Measurements from ENCODE around the gene ZNF490.

DNA sequence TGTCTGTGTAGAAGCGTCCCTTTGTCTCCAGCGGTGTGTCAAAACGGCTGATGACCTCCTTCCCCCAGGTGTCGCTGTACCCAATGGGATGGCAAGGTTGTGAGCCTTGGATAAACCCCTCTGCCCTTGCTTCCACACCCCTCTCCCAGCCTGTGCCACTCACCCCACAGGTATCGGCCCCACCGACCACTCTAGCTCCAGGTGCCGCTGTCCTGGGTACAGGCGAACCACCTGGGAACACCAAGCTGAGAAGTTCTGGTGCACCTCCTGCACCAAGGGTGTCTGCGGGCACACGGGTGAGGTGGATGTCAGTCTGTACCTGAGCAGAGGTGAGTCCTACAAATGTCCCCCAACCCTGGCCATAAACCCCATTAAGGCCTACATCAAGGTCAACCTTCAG lies 39.3 kb upstream of the ZNF490 start:
- TF ChIP-seq CTCF (tag by site-specific recombination; IDR thresholded peaks at IDR 0.05) = no peak
- TF ChIP-seq OVOL3 (tag by site-specific recombination; IDR thresholded peaks at IDR 0.05) = no peak
- no peak for TF ChIP-seq ZNF266 (tag by site-specific recombination; IDR thresholded peaks at IDR 0.05; ENCODE audit: low read depth)
- no peak for TF ChIP-seq MYNN (tag by site-specific recombination; IDR thresholded peaks at IDR 0.05; ENCODE audit: borderline replicate concordance)
